ENCODE data around the gene GSX2.

The GSX2 gene

GRCh38 chr4:54065282-54066087, 34.5 kb upstream of the GSX2 start:
- H3K4me3 Mint-ChIP-seq, result peak overlapping the region; percentile 86
- H3K36me3 Mint-ChIP-seq, result no peaks in the 10 kb centered on the region
- H3K27ac Mint-ChIP-seq, result peak overlapping the region; percentile 76
- H3K4me1 Mint-ChIP-seq (ENCODE audit: low read depth), result peaks cover 37% of the 10 kb centered on the region
- H3K9me3 Mint-ChIP-seq (ENCODE audit: low read depth), result no peaks in the 10 kb centered on the region
- H3K27me3 Mint-ChIP-seq, result peaks cover 2% of the 10 kb centered on the region

- Mint-ChIP-seq H3K9me3 (ENCODE audit: low read depth) (no peaks in the 10 kb centered on the region), H3K4me1 (ENCODE audit: low read depth) (peaks cover 31% of the 10 kb centered on the region), H3K27me3 (peaks cover 2% of the 10 kb centered on the region), H3K27ac (no peak overlapping the region), H3K4me3 (peak overlapping the region; percentile 86), H3K36me3 (no peaks in the 10 kb centered on the region)
These were observed 33.9 kb upstream of the GSX2 start for GRCh38 chr4:54066088-54066415.

- no peaks in the 10 kb centered on the region for H3K9me3 Mint-ChIP-seq (ENCODE audit: low read depth)
- H3K27ac Mint-ChIP-seq, result peak overlapping the region; percentile 54
- H3K36me3 Mint-ChIP-seq, result no peaks in the 10 kb centered on the region
- H3K4me1 Mint-ChIP-seq (ENCODE audit: low read depth), result peaks cover 25% of the 10 kb centered on the region
- no peak overlapping the region for H3K4me3 Mint-ChIP-seq
- H3K27me3 Mint-ChIP-seq, result peaks cover 2% of the 10 kb centered on the region
These were observed 33.2 kb upstream of the GSX2 start for GRCh38 chr4:54066718-54067129.

GRCh38 chr4:54067166-54067565, 32.8 kb upstream of the GSX2 start:
- Mint-ChIP-seq H3K27ac (no peak overlapping the region), H3K27me3 (peaks cover 2% of the 10 kb centered on the region), H3K9me3 (ENCODE audit: low read depth) (no peaks in the 10 kb centered on the region), H3K36me3 (no peaks in the 10 kb centered on the region), H3K4me1 (ENCODE audit: low read depth) (peaks cover 21% of the 10 kb centered on the region), H3K4me3 (no peak overlapping the region)

- no peaks in the 10 kb centered on the region for H3K9me3 Mint-ChIP-seq (ENCODE audit: low read depth)
- H3K4me1 Mint-ChIP-seq (ENCODE audit: low read depth), result no peaks in the 10 kb centered on the region
- no peak overlapping the region for H3K27ac Mint-ChIP-seq
- peaks cover 2% of the 10 kb centered on the region for H3K27me3 Mint-ChIP-seq
- H3K4me3 Mint-ChIP-seq, result no peak overlapping the region
- no peaks in the 10 kb centered on the region for H3K36me3 Mint-ChIP-seq
These were observed 26.6 kb upstream of the GSX2 start for GRCh38 chr4:54073271-54073880.

GRCh38 chr4:54074381-54074780, 25.6 kb upstream of the GSX2 start:
- peaks cover 2% of the 10 kb centered on the region for H3K27me3 Mint-ChIP-seq
- H3K4me1 Mint-ChIP-seq (ENCODE audit: low read depth), result no peaks in the 10 kb centered on the region
- no peaks in the 10 kb centered on the region for H3K36me3 Mint-ChIP-seq
- no peaks in the 10 kb centered on the region for H3K9me3 Mint-ChIP-seq (ENCODE audit: low read depth)
- H3K4me3 Mint-ChIP-seq, result no peak overlapping the region
- H3K27ac Mint-ChIP-seq, result no peak overlapping the region

GRCh38 chr4:54076673-54077072, 23.3 kb upstream of the GSX2 start:
- Mint-ChIP-seq H3K4me3 (no peak overlapping the region), H3K9me3 (ENCODE audit: low read depth) (no peaks in the 10 kb centered on the region), H3K27ac (no peak overlapping the region), H3K36me3 (no peaks in the 10 kb centered on the region), H3K4me1 (ENCODE audit: low read depth) (no peaks in the 10 kb centered on the region), H3K27me3 (no peaks in the 10 kb centered on the region)

- H3K27me3 Mint-ChIP-seq, result no peaks in the 10 kb centered on the region
- no peaks in the 10 kb centered on the region for H3K9me3 Mint-ChIP-seq (ENCODE audit: low read depth)
- H3K36me3 Mint-ChIP-seq, result no peaks in the 10 kb centered on the region
- no peak overlapping the region for H3K4me3 Mint-ChIP-seq
- H3K4me1 Mint-ChIP-seq (ENCODE audit: low read depth), result no peaks in the 10 kb centered on the region
- no peak overlapping the region for H3K27ac Mint-ChIP-seq
These were observed 22.2 kb upstream of the GSX2 start for GRCh38 chr4:54077812-54078211.

- H3K36me3 Mint-ChIP-seq, result peaks cover 4% of the 10 kb centered on the region
- no peaks in the 10 kb centered on the region for H3K27me3 Mint-ChIP-seq
- no peak overlapping the region for H3K4me3 Mint-ChIP-seq
- no peak overlapping the region for H3K27ac Mint-ChIP-seq
- H3K9me3 Mint-ChIP-seq (ENCODE audit: low read depth), result no peaks in the 10 kb centered on the region
- no peaks in the 10 kb centered on the region for H3K4me1 Mint-ChIP-seq (ENCODE audit: low read depth)
These were observed 17.8 kb upstream of the GSX2 start for GRCh38 chr4:54082168-54082567.

GRCh38 chr4:54085284-54085683, 14.7 kb upstream of the GSX2 start:
- no peak overlapping the region for H3K27ac Mint-ChIP-seq
- no peaks in the 10 kb centered on the region for H3K9me3 Mint-ChIP-seq (ENCODE audit: low read depth)
- peaks cover 4% of the 10 kb centered on the region for H3K36me3 Mint-ChIP-seq
- peaks cover 2% of the 10 kb centered on the region for H3K27me3 Mint-ChIP-seq
- H3K4me3 Mint-ChIP-seq, result no peak overlapping the region
- no peaks in the 10 kb centered on the region for H3K4me1 Mint-ChIP-seq (ENCODE audit: low read depth)

- Mint-ChIP-seq H3K9me3 (ENCODE audit: low read depth) (no peaks in the 10 kb centered on the region), H3K27me3 (peaks cover 23% of the 10 kb centered on the region), H3K36me3 (no peaks in the 10 kb centered on the region), H3K4me3 (no peak overlapping the region), H3K27ac (no peak overlapping the region), H3K4me1 (ENCODE audit: low read depth) (peaks cover 31% of the 10 kb centered on the region)
These were observed 10.1 kb upstream of the GSX2 start for GRCh38 chr4:54089875-54090274.

GRCh38 chr4:54090404-54090803, 9.6 kb upstream of the GSX2 start:
- Mint-ChIP-seq H3K9me3 (ENCODE audit: low read depth) (no peaks in the 10 kb centered on the region), H3K4me3 (peak overlapping the region; percentile 34), H3K27me3 (peaks cover 26% of the 10 kb centered on the region), H3K36me3 (no peaks in the 10 kb centered on the region), H3K27ac (no peak overlapping the region), H3K4me1 (ENCODE audit: low read depth) (peaks cover 31% of the 10 kb centered on the region)

GRCh38 chr4:54090804-54091623, 8.9 kb upstream of the GSX2 start:
- H3K36me3 Mint-ChIP-seq, result no peaks in the 10 kb centered on the region
- H3K27me3 Mint-ChIP-seq, result peaks cover 28% of the 10 kb centered on the region
- peak overlapping the region; percentile 93 for H3K4me3 Mint-ChIP-seq
- no peak overlapping the region for H3K27ac Mint-ChIP-seq
- H3K4me1 Mint-ChIP-seq (ENCODE audit: low read depth), result peaks cover 31% of the 10 kb centered on the region
- no peaks in the 10 kb centered on the region for H3K9me3 Mint-ChIP-seq (ENCODE audit: low read depth)

GRCh38 chr4:54091637-54092404, 8.1 kb upstream of the GSX2 start:
- Mint-ChIP-seq H3K9me3 (ENCODE audit: low read depth) (no peaks in the 10 kb centered on the region), H3K4me3 (peak overlapping the region; percentile 93), H3K27me3 (peaks cover 37% of the 10 kb centered on the region), H3K27ac (peak overlapping the region; percentile 1), H3K4me1 (ENCODE audit: low read depth) (peaks cover 33% of the 10 kb centered on the region), H3K36me3 (no peaks in the 10 kb centered on the region)
